ENCODE data around the gene MED31.

DNA sequence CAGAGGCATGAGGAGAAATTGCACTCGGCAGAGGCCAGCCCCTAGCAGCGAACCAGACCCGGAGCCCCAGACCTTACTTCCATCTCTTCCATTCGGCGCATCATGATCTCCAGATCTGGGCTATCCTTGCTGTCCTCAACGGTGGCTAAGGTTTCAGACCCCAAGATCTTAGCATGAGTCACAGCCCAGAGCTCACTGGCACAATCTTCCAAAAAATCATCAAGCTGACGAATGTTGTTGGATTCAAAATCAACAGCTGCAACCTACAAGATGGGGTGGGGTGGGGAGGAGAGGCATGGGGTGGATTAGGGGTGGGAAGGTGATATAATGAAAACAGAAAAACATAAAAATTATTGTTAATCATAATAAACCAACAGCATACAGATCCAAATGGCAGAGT, 55.3 kb downstream of the MED31 start:
- TF ChIP-seq POLR2AphosphoS5 (IDR thresholded peaks at IDR 0.05; ENCODE audit: insufficient read depth, low read depth, low read length), result no peak
- TF ChIP-seq, protein P1, sequence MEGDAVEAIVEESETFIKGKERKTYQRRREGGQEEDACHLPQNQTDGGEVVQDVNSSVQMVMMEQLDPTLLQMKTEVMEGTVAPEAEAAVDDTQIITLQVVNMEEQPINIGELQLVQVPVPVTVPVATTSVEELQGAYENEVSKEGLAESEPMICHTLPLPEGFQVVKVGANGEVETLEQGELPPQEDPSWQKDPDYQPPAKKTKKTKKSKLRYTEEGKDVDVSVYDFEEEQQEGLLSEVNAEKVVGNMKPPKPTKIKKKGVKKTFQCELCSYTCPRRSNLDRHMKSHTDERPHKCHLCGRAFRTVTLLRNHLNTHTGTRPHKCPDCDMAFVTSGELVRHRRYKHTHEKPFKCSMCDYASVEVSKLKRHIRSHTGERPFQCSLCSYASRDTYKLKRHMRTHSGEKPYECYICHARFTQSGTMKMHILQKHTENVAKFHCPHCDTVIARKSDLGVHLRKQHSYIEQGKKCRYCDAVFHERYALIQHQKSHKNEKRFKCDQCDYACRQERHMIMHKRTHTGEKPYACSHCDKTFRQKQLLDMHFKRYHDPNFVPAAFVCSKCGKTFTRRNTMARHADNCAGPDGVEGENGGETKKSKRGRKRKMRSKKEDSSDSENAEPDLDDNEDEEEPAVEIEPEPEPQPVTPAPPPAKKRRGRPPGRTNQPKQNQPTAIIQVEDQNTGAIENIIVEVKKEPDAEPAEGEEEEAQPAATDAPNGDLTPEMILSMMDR (IDR thresholded peaks at IDR 0.05; ENCODE audit: extremely low read depth in 1 of 2, insufficient read depth in 1 of 2, low read depth in 1 of 2, low read length in 2 of 2), result no peak
- TF ChIP-seq POLR2A (IDR thresholded peaks at IDR 0.05; ENCODE audit: low read depth, low read length), result no peak
- TF ChIP-seq MYC (IDR thresholded peaks at IDR 0.05; ENCODE audit: low read depth, low read length), result no peak
- no peak for TF ChIP-seq EZH2 (IDR thresholded peaks at IDR 0.05; ENCODE audit: borderline replicate concordance, low read depth, low read length, severe bottlenecking)

Data from endothelial cell of umbilical vein (primary cell).